ENCODE results near the gene STRN. TPM values are rescaled to one million over a fixed set of nuclear protein-coding genes. Genes with fewer than 3 reads are reported as not detected.

The STRN gene
- total RNA-seq: 100 to 1,000 TPM in 1 of 9 donors, 10 to 100 TPM in 8; 39.6 to 101 (median 62.8) TPM
- polyA plus RNA-seq: 10 to 100 TPM in 1 of 2 donors, 1 to 10 TPM in 1; 9.2 to 39.7 TPM
- long read RNA-seq, donor 1, full-length matches to known transcripts: 8 of 22 reads
- long read RNA-seq, donor 1, partial matches to known transcripts: 7 of 22 reads
- long read RNA-seq, donor 1, other reads (novel, unspliced or antisense): 7 of 22 reads
- long read RNA-seq, donor 2, partial matches to known transcripts: 2 of 8 reads
- long read RNA-seq, donor 2, other reads (novel, unspliced or antisense): 6 of 8 reads
- long read RNA-seq, donor 3, full-length matches to known transcripts: 20 of 56 reads
- long read RNA-seq, donor 3, partial matches to known transcripts: 22 of 56 reads
- long read RNA-seq, donor 3, other reads (novel, unspliced or antisense): 14 of 56 reads

GRCh38 chr2:36966370-36967235, at the start of gene STRN:
Gene STRN, minus strand, starts transcription at chr2:36966536. Its CDS starts 73 bp downstream, at chr2:36966463.
- WGBS, 4 donors: 0 to 1% (median 0%) methylated on average over 51 to 91 of the region's 91 CpGs
- intact Hi-C loops (cut with DNase I): loop anchor here in 3 of 10 donors (2.0 to 5.0 kb wide), 2 partner anchors 54 to 56 kb away; no protein-coding TSS in a partner anchor
- Histone ChIP-seq H3K4me1 (peaks cover 0 to 48% (median 37%) of the 10 kb centered on the region in 12 donors), H3K27ac (peak within 1 kb of the TSS; percentile 84 to 100 (median 96)), H3K27me3 (no peaks in the 10 kb centered on the region), H3K36me3 (peaks cover 0 to 10% (median 0%) of the 10 kb centered on the region in 9 donors), H3K4me3 (peak within 1 kb of the TSS; percentile 75 to 100 (median 92)), H3K9me3 (no peaks in the 10 kb centered on the region)
- DNase-seq (peak; percentile 98 to 99 (median 98)), ATAC-seq (peak; percentile 95 to 98 (median 96))
- TF ChIP-seq POLR2A (IDR thresholded peaks at IDR 0.05) (peak; percentile 19 to 94), CTCF (IDR thresholded peaks at IDR 0.05) (peak in 1 of 12 donors; percentile 4)

GRCh38 chr2:37013315-37013641, 46.9 kb upstream of the STRN start:
- no peak for TF ChIP-seq CTCF (IDR thresholded peaks at IDR 0.05)
- no peak for TF ChIP-seq POLR2A (IDR thresholded peaks at IDR 0.05)
- WGBS, 4 donors: 93 to 97% (median 95%) methylated on average over 4 of the region's 4 CpGs
- peaks cover 0 to 96% (median 89%) of the 10 kb centered on the region in 9 donors for H3K36me3 ChIP-seq
- DNase-seq (no peak), ATAC-seq (no peak)
- no peaks in the 10 kb centered on the region for H3K9me3 ChIP-seq
- peaks cover 0 to 17% (median 4%) of the 10 kb centered on the region in 12 donors for H3K4me1 ChIP-seq
- H3K27ac ChIP-seq: peak overlapping the region in 10 of 12 donors; percentile 0 to 88 (median 27)
- intact Hi-C loops (cut with DNase I): no loop called here
- H3K27me3 ChIP-seq: no peaks in the 10 kb centered on the region
- no peak overlapping the region for H3K4me3 ChIP-seq

- intact Hi-C loops (cut with DNase I): no loop called here
- H3K36me3 ChIP-seq: peaks cover 0 to 96% (median 86%) of the 10 kb centered on the region in 9 donors
- DNase-seq (no peak), ATAC-seq (no peak)
- no peaks in the 10 kb centered on the region for H3K9me3 ChIP-seq
- peak overlapping the region in 3 of 12 donors; percentile 2 to 17 (median 15) for H3K27ac ChIP-seq
- TF ChIP-seq POLR2A (IDR thresholded peaks at IDR 0.05) (no peak), CTCF (IDR thresholded peaks at IDR 0.05) (no peak)
- 59 to 65% (median 62%) methylated on average over 5 of the region's 5 CpGs for WGBS, 4 donors
- H3K4me3 ChIP-seq: no peak overlapping the region
- H3K27me3 ChIP-seq: no peaks in the 10 kb centered on the region
- peaks cover 0 to 17% (median 2%) of the 10 kb centered on the region in 12 donors for H3K4me1 ChIP-seq
Observed at GRCh38 chr2:37011130-37011529, 44.8 kb upstream of the STRN start.
